Measurements from ENCODE around the gene PTPRT. TPM values are rescaled to one million over a fixed set of nuclear protein-coding genes. Genes with fewer than 3 reads are reported as not detected.

Gene PTPRT
- total RNA-seq, 1 experiment from 2014 or later, result 0.13 TPM

DNA sequence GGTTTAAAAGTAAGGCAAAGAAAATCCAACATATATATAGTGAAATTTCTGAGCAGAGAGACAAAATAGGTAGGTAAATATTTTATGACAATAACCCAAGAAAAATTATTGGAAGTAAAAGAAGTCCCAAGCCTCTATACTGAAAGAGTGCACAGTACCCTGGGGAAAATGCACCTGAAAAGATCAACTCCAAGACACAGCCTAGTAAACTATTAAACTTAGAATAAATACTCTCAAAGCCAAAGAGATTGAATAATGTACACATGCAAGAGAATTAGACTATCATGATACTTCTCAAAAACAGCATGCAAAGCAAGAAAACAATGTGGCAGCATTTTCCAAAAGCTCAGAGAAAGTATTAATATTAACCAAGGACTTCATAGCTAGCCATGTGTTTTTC is 894.7 kb downstream of the PTPRT start:
- Mint-ChIP-seq H3K27ac (no peak overlapping the region), H3K36me3 (ENCODE audit: insufficient read depth in 1 of 3, low read depth in 3 of 3) (no peaks in the 10 kb centered on the region), H3K4me3 (no peak overlapping the region), H3K9me3 (no peaks in the 10 kb centered on the region), H3K4me1 (no peaks in the 10 kb centered on the region), H3K27me3 (ENCODE audit: low read depth) (no peaks in the 10 kb centered on the region)
- no peak for DNase-seq
- Histone ChIP-seq H3K9ac (ENCODE audit: extremely low read depth, insufficient read length, low read length) (no peak overlapping the region), H2BK12ac (ENCODE audit: insufficient read length, low read depth, low read length) (no peak overlapping the region), H2AK5ac (ENCODE audit: insufficient read length, low read length) (no peak overlapping the region), H3K27me3 (ENCODE audit: insufficient read depth, low read length) (no peaks in the 10 kb centered on the region; the same call in 1 of the 2 replicates), H3K4me1 (ENCODE audit: insufficient read depth, low read length) (no peaks in the 10 kb centered on the region), H3T11ph (ENCODE audit: low read length) (no peak overlapping the region), H3K18ac (ENCODE audit: insufficient read length, low read depth, low read length) (no peak overlapping the region), H4K5ac (ENCODE audit: insufficient read length, low read depth, low read length) (no peak overlapping the region), H2BK5ac (ENCODE audit: insufficient read length, low read length) (no peak overlapping the region), H3K56ac (ENCODE audit: insufficient read length, low read depth, low read length) (no peak overlapping the region), H3K4me2 (ENCODE audit: insufficient read depth, insufficient read length, low read length) (no peak overlapping the region), H3K79me1 (ENCODE audit: insufficient read depth, low read depth, low read length, poor library complexity, severe bottlenecking) (no peaks in the 10 kb centered on the region), H3K23me2 (ENCODE audit: insufficient read length, low read depth, low read length, poor library complexity, severe bottlenecking) (no peaks in the 10 kb centered on the region), H2BK15ac (ENCODE audit: low read depth, low read length) (no peak overlapping the region), H2BK20ac (ENCODE audit: low read depth, low read length, poor library complexity, severe bottlenecking) (no peak overlapping the region), H2AFZ (ENCODE audit: low read length) (no peak overlapping the region), H4K20me1 (ENCODE audit: control insufficient read depth, insufficient read depth, insufficient read length) (no peaks in the 10 kb centered on the region), H3K9me3 (ENCODE audit: control insufficient read depth, low read depth, low read length) (no peaks in the 10 kb centered on the region), H4K91ac (ENCODE audit: insufficient read length, low read depth, low read length) (no peak overlapping the region), H3K27ac (ENCODE audit: insufficient read length, low read depth, low read length) (no peak overlapping the region), H3K4ac (ENCODE audit: low read depth, low read length) (no peak overlapping the region), H3K79me2 (ENCODE audit: insufficient read depth, low read length) (no peaks in the 10 kb centered on the region), H4K8ac (replicated peaks; ENCODE audit: insufficient read length, low read depth, low read length) (no peak overlapping the region), H3K14ac (ENCODE audit: insufficient read depth, low read length) (no peak overlapping the region), H2BK120ac (ENCODE audit: low read depth, low read length, poor library complexity, severe bottlenecking) (no peak overlapping the region), H3K23ac (ENCODE audit: insufficient read length, low read depth, low read length) (no peak overlapping the region)
- TF ChIP-seq, protein P1, sequence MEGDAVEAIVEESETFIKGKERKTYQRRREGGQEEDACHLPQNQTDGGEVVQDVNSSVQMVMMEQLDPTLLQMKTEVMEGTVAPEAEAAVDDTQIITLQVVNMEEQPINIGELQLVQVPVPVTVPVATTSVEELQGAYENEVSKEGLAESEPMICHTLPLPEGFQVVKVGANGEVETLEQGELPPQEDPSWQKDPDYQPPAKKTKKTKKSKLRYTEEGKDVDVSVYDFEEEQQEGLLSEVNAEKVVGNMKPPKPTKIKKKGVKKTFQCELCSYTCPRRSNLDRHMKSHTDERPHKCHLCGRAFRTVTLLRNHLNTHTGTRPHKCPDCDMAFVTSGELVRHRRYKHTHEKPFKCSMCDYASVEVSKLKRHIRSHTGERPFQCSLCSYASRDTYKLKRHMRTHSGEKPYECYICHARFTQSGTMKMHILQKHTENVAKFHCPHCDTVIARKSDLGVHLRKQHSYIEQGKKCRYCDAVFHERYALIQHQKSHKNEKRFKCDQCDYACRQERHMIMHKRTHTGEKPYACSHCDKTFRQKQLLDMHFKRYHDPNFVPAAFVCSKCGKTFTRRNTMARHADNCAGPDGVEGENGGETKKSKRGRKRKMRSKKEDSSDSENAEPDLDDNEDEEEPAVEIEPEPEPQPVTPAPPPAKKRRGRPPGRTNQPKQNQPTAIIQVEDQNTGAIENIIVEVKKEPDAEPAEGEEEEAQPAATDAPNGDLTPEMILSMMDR (conservative IDR thresholded peaks at IDR 0.05), result no peak
